Measurements from ENCODE around the gene IDH3A.

The IDH3A gene

DNA sequence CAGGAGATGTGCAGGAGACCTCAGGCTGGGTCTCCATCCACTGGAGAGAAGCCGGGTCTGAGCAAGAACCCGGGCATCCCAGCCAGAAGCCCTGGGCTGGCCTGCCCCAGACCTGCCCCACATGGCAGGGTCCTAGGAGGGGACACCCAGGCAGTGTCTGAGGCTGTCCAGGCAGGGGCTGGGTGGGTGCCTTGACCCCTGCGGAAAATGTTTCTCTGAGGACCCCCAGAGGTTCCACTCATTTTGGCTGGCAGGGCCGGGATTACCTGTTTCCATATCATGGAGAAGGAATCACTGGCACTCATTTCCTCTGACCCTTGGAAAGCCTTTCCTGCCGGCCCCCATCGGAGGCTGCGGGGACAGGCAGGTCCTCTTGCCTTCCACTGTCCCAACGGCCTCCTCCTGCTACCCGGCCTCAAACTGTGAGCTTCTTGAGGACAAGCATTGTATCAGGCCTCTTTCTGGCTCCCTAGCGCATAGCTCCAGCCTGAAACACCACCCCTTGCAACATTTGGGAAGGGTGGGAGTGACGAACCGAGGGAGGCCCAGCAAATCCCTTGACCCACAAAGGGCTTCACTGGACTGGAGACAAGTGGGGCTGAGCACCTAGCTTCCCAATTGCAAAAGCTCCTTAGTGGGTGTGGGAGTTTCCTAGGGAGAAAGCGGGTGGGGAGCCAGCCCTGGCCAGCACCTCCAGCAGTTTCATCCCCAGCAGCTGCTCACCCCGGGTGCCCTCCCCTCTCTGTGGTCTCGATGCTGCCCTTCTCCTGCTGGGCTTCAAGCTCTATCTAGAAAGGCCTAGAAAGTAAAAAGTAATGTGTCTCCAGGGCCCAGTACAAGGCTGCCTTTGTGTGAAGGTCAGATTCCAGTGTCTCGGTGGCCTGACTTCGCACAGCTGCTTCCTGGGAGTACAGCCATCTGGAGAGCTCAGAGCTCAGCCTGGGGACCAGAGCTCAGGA, 55.5 kb downstream of the IDH3A start:
- DNase-seq = no peak

DNA sequence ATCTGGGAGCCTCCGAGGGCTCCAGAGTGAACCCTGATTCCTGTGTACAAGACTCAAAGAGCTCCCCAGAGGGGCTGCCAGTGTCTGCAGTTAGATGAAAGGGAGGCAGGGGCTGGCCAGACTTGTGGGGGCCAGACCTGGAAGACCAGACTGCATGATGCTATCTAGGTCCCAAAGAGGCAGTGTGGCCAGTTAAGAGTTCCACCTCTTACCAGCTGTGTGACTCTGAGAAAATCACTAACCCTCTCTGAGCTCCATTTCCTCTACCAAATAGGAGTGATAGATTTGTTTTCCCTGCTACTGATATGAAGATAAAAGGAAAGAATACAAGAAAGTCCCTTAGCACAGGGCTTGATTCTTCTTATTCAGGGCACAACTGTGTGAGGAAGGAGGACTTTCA, 56.2 kb downstream of the IDH3A start:
- no peak for DNase-seq

DNA sequence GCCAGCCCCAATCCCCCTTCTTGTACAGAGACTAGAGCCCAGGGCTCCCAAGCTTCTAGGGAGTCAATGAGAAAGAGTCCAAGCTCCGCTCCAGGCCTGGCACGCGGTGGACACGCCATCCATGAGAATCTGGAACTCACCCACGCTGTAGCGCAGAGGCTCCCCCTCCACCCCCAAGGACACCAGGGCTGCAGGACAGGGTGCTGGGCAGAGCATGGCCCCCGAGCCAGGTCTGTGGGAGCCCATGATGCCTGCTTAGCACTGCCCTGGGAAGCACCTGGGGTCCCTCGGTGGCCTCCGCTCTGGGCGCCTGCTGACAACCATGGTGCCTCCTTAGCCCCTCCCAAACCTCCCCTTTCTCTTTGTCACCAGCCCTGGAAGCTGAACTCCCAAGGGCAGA, 56.7 kb downstream of the IDH3A start:
- DNase-seq = no peak

DNA sequence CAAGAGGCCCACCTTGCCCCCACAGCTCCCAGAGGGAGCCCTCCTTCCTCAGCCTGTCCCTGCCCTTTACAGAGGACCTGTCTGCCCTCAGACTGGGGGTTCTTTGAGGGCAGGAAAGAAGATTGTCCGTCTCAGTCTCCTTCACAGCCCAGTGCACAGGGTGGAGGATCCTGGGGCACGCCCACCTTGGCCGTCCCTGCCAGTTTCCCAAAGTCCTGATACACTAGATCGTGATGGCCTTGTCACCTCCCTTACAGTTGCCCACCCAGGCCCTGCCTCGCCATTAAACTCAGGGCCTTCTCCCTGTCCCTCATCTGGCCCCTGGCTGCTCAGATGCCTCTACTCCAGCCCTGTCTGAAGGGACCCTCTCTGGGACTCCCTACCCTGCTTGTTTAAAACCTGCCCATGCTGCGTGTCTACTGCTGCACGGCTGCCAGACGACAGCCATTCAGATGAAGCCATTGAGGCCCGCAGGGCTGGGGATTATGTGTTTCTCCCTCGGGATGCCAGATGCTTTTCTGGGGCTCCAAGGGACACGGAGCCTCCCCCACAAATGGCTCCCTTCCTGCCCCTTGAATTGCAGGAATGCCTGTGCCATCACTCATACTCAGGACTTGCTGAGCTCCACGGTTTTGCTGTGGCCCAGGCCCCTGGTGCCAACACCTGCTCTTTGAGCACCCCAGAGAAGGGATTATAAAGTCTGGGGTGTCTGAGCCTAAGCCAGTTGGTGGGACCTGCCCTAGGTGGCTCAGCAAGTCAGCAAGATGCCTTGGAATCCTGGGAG, 57.4 kb downstream of the IDH3A start:
- DNase-seq = no peak

DNA sequence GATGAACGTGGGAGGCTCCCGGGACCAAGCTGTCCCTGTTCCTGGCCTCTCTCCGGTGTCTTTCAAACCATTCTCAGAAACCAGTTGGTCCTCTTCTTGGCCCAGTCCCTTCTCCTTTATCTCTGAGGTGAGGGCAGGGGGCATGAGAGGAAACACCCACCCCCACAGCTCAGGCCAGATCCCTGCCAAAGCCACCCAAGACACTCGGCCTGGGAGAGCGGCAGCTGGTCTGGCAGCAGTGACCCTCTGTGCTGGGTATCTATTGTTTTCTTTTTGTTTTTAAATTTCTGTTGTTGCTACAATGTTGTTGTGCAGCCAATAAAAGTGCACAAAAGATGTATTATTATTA, 57.9 kb downstream of the IDH3A start:
- no peak for DNase-seq

DNA sequence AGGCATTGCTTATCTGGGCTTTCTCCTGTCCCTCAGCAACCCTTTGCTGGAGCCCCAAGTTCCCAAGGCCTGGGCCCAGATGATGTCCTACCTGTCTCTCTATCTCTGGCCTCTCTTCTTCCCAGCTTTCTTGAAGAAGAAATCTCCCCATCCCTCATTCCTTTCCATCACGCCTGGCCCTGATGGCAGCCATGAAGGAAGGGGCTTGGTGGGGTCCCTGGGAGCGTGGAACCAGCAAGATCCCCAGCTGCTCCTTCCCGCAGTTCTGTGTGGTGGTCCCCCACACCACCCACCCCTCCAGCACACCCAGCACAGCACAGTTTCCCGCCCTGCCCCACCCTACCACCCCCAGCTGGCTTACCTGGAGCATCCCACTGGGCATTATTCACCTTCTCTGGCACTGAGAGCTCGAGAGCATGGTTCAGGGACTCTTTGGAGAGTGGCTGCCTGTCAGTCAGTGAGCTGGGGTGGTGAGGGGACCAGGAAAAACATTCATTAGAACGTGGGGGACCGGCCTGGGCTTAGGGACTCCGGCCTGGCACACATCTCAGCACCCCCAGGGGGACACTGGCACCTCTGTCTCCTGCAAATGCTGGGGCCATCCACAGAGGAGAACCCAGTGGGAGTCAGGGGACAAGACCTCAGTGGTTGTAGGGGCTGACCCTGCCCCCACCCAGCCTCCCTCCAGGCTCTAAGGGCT, 58.6 kb downstream of the IDH3A start:
- no peak for DNase-seq

DNA sequence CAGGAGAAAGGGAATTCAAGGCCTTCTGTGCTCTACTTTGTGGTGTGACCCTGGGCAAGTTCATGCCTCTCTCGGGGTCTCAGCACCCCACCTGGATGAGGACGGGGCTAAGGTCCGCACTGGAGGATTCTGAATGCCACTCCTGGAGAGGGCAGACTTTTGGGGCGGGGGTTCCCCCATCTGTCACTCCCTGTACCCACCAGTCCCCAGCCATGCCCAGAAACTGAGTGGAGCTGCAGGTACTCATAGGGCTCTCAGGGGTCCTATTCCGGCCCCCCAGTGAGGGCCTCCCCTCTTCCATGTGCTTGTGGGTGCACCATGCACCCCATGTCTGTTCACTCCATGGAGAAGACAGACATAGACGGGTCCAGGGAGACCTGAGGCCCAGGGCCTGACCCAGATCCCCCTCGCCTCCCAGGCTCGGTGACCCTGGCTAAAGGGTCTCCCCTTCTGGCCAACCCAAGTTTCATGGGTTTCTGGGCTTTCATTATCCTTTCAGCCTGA, 59.2 kb downstream of the IDH3A start:
- no peak for DNase-seq

DNA sequence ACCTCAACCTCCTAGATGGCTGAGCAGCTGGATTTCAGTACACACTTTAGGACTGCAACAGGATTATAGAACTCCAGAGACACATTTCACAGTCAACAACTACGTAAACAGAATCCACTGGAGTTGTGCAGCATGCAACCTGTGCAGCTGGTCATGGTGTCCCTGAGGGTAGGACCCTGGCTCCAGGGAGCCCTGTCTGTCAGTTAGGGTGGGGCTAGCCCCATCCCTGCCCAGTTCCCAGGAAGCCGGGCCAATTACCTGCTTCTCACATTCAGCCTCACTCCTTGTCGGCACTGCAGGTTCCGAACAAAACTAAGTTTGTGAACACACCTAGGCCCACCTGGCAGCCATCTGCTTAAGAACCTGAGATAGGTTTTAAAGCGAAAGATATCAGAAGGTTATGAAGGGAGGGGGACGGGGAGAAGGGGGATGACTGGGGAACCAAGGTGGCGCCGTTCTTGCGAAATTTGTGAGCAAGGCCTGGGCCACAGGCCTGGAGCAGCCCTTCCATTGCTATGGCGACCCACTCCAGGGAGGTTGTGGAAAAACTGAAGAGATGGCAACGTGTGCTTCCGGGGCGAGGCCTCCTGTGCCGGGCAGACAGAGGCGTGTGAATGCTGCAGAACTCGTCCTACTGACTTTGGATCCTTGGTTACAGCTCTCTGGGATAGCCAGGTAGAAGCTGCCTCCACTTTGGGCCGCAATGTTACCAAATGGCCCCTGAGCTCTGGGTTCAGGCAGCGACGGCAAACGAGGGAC, 59.9 kb downstream of the IDH3A start:
- DNase-seq = no peak

DNA sequence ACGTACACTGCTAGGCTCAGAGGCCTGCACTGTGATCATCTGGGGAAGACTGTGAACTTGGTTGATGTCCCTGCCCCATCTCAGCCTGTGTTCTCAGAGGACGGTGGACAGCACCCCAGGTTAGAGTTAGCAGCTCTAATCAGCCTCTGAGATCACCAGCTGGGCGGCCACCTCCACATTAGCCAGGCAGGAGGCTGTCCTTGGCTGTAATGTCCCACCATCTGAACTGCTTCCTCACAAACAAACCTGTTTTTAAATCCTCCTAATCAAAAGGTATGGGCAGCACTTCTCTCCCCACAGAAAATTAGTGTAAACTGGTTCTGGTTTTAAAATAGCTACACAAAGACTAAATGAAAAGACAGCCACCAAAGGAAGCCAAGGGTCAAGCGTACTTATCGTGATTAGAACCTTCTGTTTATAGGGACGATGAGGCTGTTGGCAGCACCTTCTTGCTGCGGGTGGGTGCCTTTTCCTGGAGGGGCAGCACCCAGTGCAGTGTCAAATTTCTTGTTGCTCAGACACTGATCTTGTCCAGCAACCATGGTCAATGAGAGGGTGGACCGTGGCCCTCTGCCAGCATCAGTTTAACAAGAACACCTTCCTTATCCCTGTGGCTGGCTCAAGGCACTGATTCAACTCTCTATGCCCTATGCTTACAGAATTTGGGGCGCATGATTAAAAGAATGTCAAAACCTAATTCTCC, 60.6 kb downstream of the IDH3A start:
- no peak for DNase-seq

DNA sequence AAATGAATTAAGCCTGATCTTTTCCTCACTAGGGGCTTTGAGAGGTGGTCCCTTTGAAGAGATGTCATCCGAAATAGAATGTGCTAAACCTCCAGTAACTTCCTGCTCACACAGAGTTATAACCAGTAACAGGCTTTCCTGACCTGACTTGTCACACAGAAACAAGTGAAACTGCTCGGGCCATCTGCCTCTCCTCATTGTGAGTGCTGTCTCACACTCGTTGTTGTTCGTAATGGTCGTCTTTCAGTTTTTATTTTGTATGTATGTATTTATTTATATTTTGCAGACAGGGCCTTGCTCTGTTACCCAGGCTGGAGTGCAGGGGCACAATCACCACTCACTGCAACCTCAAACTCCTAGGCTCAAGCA, 61.2 kb downstream of the IDH3A start:
- DNase-seq = no peak

DNA sequence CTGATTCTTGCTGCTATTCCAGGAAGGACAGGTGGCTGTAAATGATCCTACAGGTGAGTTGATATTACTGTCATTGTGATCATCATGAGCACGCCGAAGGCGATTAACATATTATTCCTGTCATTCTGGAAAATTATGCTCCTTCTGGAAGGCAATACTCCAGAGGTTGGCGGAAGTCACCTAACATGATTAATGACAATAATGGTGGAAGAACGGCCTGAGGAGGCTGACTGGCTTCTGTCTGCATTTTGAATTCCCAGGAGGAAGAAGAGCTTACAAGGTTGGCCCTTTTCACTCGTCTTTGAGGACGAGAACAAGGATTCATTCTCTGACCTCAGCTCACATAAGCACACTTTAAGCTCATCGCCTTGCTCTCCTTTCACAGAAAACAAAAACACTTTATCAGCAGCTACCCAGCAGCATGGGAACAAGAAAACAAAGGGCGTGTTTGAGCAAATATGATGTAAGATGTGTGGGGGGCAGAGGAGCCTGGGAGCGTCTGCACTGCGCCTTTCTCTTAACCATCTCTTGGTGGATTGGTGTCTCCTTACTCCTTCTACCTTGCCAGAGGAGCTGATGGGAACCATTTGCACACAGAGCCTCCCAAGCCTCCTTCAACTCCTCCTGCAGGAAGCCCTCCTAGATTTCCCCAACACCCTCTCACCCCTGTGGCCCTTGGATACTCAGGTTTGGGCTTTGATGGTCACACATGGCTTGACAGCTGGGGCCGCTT, 62.2 kb downstream of the IDH3A start:
- DNase-seq = no peak

DNA sequence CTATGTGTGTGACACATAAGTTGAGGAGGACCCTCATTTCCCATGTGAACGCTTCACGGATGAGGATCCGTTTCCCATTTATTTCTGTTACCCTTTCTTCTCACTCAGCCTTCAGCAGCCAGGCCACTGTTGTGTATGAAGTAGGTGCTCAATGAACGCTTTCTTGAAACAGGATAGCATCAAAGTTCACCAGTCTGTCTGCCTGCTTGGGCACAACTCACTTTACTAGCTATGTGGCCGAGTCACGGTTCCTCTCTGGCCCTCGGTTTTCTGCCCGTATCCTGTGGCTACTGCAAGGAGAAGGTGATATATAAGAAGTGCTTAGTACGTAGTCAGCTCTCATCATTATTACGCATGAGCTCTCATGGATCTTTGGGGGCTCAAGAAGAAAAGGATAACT, 62.8 kb downstream of the IDH3A start:
- DNase-seq = no peak

DNA sequence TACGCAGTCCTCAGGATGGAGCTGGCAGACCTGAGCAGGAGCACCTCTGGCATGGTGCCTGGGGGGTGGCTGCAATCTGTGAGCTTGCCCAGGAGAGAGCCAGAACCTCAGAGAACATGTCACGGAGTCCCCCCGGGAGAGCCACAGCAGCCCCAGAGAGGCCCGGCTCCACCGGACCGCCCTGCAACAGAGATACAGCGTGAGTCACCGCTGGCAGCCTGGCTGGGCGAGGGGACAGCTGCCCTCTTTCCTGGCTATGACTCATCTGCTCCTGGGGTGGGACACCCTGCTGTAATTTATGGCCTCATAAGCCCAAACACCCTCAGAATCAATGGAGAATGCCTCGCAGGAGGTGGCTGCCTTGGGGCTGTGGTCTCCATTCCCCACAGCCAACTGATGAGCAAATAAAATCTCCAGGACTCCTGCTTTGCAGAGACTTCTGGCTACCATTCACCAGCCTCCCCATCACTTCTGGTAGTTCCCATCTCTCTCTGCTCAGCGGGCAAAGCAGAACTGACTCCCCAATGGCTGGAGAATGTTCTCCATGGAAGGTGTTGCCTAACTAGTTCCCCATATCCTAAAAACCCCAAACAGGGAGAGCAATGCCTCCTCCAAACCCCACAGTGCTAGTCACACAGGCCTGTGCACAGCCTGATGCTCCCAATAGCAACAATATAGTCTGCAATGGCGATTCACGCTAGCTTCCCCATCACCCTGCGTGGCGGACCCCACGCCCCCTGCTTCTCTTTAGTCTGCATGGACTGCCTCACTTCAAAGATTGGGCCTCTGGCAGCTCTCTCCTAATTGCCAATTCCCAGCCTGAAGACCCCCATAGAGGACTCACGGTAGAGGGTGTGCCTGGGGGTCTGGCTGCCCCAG, 63.6 kb downstream of the IDH3A start:
- DNase-seq = peak; percentile 80

DNA sequence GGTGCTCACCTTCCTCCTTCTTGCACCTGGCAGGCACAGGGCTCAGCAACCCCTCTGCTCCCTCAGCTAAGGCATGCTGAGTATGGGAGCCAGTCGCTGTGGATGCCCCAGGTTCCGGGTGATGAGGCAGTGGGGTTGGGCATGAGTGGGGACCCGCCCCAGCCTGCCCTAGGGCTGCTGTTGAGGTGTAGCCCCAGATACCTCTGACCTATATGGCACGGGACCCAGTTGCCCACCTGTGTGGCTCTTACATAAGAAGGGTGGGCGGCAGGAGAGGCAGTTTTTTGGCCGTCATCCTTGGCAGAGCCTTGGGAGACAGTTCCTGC, 64.2 kb downstream of the IDH3A start:
- DNase-seq = no peak

DNA sequence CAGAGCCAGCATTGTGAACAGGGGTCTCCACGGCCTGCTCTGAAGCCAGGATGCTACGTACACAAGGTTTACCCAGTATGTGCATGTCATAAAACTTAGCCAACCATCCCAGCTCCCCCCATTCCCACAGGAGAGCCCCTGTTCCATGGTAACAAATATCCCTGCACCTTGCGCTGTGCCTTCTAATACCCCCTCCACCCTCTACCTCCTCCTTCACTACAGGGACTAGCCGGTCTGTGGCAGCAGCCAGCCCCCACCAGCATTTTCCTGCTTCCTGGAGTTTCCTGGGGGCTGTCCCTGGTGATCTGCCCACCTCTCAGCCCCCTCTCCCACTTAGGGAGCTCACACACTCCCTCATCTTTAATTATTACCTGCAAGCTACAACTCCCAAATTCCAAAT, 64.8 kb downstream of the IDH3A start:
- DNase-seq = no peak

DNA sequence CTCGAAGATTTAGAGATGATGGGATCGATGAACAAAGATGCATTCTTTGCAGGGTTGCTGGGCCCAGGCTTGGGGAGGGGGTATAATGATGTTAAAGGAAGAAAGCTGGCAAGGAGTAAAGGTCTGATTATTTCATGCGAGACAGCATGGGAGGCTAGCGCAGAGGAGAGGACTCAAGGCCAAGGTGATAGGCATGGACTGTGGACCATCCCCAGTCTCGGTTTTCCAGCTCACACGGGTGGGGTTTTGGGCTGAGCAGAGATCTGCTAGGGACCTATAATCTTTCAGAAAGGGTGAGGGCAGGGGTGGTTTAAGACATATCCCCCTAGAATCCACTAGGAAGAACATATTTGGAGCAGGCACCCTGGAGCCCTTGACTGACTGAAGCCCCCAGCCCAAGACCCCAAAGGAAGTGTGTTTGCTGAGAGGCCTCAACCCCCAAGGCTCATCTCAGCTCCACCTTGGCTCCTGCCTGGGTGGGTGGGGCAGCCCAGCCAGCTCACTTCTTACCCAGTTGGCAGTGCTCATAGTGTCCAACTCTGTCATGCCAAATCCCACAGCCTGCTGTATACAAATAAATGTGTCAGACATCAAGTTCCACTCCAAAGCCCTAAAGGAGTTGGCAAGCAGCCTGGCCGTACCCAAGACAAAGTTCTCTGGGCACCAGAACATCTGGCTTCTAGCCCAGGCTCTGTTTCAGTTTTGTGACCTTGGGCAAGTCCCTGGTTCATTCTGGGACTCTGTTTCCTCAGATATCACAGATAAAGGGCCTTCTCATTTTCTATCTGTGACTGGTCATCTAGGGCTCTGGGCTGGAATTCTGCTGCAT, 67.3 kb downstream of the IDH3A start:
- no peak for DNase-seq

DNA sequence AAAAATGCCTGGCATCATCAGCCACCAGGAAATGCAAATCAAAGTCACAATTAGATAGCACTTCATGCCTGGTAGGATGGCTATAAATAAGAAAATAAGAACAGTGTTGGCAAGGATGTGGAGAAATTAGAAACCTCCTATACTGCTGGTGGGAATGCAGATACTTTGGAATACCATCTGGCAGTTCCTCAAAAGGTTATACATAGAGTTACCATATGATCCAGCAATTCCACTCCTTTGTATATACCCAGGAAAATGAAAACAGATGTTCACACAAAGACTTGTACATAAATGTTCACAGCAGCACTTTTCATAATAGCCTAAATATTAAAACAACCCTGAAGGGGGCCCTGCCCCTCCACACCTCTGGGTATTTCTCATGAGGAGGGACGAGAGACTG, 71.6 kb downstream of the IDH3A start:
- no peak for DNase-seq

Data from MV-4-11 (cell line).